HG02938 (cell line): Measurements from ENCODE around the gene COL4A2.

Experiments used
- ATAC-seq: cut with Tn5 transposase; IDR thresholded peaks from one replicate; pipeline ENCODE4 v1.9.1; 2021; ENCODE audit warnings: mild to moderate bottlenecking, moderate library complexity; ENCODE audit not compliant: unreplicated experiment

The COL4A2 gene

DNA sequence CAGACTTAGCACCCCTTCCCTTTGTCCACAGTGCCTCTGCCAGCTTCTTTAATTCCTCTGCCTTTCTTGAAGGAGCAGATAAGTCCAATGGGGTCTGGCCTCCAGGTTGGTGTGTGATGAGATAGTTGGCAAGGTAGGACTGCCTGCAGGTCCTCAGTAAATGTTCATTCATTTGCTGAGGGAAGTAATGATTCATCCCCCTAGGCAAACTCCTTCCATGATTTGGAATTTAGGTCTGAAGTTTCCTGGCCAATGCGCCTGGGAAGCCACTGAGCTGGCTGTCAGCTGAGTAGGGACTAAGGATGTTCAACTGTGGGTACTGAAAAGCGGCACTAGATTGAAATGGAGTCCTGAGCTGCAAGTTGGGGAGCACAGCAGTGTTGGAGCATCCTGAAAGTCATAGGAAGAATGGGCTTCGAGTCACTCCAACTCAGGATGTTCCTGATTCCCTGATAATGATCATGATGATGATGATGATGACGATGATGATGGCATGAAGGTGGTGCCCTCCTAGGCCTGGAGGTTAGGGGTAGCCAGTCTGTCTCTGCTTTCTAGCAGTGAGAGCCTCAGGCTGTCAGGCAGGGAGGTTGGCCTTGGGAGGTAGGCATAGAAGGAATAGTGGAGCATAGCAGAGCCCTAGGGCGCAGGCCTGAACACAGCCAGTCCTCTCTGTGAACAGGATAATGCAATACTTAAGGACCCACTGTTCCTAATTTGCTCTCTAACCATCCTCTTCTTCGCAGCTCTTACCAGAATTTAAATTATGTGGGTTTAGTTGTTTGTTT lies 44.7 kb downstream of the COL4A2 start:
- ATAC-seq, result no peak

DNA sequence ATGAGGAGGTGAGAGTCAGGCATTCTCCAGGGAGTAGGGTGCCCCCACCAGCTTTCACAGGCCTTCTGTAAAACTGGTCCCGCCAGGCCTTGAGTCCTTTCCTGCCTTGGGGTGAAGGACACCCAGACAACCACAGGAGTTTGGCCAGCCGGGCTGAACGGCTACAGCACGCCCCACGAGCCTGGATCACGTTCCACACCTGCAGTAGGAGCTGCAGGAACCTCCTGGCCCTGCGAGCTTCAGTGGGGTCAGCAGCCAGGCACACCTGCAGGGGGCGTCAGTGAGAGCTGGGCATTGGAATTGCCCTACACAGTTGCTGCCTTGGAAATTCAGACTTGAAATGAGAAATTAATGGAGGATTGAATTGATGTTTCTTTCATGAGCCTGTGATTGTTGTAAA lies 45.7 kb downstream of the COL4A2 start:
- ATAC-seq, result no peak

DNA sequence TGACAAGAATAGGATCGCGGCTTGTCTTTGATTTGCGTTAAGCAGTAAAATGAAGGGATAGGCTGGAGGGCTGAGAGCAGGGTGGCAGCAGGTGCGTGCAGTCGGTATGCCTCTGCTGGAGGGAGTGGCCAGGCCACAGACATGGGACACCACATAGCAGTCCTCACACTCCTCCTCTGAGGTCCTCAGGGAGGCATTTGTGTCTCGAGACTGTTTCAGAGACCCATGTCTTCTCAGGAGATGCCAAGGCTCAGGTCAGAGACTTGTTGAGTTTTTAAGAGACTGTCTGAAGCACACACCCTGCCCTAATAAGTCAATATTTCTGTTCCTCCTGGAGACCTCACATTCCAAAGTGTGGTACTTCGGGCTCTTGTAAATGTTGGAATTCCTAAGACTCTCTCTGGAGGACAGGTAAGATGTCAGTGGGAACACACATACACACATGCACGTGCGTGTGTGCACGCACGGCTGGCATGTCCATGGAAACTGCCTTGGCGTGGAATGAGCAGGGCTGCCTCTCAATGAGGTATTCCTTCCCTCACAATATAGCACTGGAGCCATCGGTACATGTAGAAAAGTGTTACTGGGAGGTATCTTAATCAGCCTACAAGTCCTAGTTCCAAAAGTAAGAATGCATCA lies 46.4 kb downstream of the COL4A2 start:
- no peak for ATAC-seq

DNA sequence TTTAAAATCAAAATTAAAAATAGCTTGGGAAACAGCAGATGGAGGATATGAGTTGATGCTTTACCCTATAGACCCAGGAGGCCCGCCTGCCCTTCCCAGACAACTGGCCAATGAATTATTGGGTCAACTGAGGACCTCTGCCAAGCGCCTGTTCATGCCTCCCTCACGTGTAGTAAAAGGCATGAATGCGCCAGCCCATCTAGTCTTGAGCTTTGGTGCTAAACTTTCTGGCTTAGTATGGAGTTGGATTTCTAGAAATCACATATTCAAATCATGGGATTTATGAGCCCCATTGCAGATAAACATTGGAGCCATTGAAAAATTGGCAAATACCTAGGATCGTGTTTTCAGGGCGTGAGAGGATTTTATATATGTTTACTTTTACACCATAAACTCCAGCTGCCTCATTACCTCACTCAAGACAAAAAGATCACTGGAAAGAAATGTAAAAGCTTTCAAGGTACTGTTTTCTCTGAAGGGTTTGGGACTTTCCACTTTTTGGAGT lies 47.1 kb downstream of the COL4A2 start:
- ATAC-seq, result no peak

DNA sequence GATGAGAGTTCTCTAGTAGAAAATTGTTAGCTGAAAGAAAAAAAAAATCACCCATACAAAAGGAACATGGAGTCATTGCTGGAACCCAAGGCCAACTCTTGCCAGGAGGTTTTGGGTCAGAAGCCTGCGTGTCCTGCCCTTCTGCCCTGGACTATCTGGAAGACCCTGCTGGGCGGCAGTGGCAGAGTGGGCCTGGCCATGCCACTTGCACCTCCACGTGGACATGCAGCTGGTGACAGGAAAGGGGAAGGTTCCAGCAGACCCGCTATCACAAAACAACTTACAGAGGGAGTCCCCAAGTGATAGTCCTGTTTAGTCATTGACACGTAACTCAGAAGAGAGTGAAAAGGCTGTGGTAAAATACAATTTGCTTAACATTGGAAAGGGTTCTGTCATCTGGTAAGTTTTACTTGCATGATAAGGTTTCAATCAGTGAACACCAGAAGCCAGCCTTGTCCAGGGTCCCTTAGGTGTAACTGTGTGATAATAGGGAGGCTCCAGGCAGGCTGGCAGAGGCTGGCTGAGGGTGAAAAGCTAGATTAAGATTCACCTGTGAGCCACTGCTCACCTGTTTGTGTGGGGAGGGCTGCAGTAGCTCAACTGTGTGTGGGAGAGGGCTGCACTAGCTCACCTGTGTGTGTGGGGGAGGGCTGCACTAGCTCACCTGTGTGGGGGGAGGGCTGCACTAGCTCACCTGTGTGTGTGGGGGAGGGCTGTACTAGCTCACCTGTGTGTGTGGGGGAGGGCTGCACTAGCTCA lies 47.8 kb downstream of the COL4A2 start:
- peak; percentile 55 for ATAC-seq

DNA sequence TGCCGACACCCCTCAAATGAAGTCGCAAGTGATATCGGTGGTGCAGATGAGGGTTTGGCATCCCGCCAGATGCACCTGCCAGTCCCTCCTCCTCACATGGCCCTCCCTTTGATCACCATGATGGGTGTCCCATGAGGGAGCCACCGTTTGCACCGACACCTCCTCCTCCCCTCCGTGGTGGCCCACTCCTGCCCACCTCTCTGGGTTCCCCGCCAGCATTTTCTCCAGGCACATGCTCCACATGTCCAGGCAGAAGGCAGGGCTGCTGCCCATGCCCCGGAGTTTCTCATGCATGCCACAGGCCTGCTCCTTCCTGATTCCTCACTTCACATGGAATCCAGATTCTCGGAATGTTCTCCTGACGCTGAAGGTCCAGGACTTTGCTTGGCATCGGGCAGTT lies 49.3 kb downstream of the COL4A2 start:
- no peak for ATAC-seq

DNA sequence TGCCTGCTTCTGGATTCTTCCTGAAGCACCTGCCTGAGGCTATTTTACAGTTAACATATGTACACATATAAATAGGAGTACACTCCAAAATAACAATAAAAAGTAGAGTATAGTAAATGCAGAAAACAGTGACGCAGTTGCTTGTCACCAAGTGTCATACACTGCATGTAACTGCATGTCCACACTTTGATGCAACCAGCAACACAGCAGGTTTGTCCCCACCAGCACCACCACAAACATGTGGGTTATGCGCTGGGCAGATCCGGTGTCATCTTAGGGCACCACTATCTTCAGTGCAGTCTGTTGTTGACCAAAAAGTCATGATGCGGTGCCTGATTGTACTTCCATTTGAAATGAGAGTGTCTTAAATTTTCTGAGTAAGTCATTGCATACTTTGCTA lies 51.3 kb downstream of the COL4A2 start:
- no peak for ATAC-seq

DNA sequence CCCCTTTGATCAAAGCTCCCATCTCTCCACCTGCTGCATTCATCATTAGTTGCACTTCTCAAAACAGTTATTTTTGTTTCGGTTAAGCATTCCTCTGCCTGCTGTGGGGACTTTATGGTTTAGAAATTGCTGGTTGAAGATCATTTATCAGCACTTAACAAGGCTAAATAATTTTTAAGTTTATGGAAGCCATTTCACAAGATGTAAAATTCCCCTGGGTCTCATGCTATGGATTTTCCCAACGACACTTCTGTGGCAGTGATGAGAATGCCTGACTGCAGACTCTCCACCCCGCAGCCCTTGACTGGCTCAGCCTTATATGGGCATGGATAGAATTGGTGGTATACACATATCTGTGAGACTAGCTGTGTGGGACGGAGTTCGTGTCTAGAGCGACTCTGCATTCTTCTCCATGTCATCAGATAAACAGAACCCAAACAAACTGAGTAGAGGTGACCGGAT lies 52.8 kb downstream of the COL4A2 start:
- ATAC-seq, result no peak

DNA sequence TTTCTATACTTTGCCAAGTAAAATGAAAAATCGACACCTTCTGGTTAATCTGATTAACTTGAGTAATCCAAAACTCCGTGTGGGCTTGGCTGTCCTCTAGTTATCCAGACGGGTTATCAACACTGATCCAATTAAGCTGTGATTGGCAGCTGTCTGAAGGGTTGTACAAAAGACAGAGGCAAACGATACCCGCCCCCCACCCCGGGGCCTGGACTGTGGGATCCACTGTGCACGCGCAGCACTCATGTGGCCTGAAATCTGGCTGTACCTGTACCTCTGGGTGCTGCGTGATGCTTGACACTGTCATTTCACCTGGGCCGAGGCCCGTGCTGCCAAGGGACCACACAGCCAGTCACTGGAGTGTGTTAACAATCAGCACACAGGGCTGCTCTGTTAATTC lies 53.5 kb downstream of the COL4A2 start:
- no peak for ATAC-seq

DNA sequence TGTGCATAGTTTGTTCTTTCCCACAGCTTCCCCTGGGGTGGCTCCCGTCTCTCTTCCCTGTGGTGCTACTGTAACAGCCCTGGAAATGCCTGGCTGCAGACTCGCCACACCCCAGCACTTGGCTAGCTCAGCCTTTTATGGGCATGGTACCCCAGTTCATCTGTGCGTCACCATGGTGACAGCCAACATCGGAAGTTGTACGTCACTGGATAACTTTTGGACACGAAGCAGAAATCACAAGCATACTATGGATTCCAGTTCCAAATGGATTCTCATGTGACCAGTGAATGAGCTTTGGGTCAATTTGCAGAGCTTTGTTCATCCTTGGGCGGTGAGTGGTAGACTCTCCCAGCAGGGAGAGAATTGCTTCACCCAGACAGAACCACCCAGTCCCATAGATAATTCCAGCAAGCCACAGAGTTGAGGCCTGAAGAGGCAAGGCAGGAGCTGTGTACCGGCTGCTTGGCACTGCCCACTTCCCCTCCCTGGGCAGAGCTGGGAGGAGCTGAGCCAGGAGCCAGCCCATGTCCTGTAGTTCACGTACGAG lies 54.4 kb downstream of the COL4A2 start:
- ATAC-seq, result no peak

DNA sequence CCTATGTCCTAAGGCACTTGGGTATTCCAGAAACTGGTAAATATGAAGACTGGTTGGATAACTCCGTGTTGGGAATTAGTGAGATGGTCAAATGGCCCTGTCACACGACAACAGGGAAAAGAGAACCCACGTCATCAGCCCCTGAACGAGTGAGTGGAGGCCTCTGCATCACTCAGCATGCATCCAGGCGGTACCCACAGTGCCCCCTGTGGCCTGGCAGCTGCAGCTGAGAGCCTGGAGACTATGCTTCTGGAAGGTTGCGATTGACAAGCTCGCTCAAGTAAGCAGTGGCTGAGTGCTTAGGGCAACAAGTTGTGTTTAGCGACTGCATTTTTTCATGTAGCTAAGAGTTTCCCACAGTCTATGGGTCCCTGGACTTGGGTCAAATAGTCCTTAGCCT lies 55.9 kb downstream of the COL4A2 start:
- no peak for ATAC-seq

DNA sequence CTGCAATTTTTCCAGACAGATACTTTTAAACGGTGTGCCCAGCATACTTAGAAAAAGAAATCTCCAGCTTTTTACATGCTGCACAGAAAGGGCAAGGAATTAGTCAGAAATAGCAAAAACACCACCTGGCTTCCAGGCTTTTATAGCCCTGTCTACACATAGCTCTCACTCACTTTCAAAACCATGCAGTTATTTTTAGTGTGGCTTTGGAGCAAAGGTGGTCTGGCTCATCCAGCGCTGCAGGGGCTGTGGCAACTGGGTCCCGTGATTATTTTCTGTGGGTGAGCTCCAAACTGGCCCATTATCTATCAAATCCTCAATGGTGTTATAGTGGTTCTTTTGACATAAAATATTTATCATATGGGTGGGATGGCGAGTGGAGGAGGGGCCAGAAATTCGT lies 57.0 kb downstream of the COL4A2 start:
- no peak for ATAC-seq

DNA sequence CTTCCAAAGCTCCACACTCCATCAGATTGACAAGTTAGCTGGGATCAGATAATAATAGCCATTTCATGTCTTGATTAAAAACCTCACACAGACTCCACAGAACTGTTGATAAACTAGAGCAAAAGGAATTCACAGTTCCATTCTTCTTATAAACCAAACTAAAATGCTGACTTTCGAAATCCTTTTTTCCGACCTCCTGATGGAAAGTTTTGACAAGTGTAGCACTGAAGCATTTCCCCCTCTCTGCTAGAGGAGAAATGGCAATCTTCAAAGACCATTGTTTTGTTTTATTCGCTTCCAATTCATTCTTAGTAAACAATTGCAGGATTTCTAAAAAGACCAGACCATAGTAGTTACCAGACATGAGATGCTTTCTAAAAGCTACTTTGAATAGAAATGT lies 58.8 kb downstream of the COL4A2 start:
- ATAC-seq, result no peak

DNA sequence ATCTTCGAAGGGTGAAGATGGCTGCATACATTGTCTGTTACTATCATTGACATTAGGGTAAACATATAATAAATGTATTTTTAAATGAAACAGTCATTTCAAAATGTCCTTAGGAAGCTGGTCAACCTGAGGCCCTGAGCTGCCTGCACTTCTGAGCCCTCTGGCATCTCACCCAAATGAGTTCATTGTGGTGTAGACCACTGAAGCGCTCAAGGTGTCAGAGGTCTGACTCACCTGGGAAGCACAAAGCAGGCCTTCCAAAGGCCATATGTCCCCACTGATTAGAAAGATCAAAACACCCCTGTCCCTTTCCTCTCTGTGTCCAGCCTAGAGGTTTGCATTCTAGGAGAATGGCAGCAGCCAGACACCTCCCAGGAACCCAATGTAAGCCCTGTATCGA lies 59.6 kb downstream of the COL4A2 start:
- no peak for ATAC-seq

DNA sequence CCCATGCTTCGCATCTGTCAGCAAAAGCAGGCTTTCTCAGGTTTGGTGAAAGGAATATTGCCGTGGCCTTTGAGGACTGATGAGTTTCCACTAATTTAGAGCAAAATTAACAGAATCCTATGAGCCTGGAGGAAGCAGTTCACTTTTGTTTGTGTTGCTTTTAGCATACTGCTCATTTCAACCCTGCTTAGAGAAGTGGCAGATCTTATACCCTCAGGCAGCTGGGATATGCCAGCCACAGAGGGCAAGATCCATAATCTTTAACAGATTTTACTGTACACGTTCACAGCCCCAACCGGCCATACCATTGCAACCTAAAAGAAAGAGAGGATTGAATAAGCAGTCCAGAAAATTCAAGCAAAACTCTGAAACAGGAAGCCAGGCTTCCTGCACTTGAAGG lies 60.5 kb downstream of the COL4A2 start:
- no peak for ATAC-seq

DNA sequence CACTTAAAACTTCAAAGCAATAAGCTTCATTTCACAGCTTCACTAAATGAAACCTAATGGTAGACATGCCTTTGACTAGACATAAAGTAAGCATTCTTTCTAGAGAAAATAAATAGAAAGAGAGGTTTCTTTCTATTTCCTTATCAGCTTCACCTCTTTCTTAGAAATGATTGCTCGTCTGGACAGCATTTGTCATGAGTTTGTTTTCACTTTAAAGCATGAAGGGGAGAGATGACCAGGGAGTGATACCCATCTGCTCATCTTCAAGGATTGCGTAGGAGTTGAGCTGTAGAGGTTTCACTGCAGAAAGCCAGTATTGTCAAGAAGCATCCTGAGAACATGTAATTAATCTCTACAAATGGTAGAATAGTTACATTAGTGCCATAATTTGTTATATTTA lies 61.3 kb downstream of the COL4A2 start:
- no peak for ATAC-seq

DNA sequence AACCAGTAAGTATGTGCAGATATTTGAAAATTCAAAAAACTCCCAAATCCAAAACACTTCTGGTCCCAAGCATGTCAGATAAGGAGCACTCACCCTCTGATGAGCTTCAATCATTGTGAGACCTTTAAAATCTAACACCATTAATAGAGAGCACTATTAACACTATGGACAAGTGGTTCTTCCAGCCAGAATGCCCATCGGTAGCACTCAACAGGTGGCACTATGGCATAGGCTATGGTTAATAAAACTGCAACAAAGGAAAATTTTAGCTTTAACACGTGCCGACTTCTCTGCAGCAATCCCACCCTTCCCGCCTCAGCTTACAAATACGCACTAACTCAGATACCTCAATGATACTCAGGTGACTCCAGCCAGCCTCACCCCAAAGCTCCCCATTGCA lies 62.3 kb downstream of the COL4A2 start:
- no peak for ATAC-seq

DNA sequence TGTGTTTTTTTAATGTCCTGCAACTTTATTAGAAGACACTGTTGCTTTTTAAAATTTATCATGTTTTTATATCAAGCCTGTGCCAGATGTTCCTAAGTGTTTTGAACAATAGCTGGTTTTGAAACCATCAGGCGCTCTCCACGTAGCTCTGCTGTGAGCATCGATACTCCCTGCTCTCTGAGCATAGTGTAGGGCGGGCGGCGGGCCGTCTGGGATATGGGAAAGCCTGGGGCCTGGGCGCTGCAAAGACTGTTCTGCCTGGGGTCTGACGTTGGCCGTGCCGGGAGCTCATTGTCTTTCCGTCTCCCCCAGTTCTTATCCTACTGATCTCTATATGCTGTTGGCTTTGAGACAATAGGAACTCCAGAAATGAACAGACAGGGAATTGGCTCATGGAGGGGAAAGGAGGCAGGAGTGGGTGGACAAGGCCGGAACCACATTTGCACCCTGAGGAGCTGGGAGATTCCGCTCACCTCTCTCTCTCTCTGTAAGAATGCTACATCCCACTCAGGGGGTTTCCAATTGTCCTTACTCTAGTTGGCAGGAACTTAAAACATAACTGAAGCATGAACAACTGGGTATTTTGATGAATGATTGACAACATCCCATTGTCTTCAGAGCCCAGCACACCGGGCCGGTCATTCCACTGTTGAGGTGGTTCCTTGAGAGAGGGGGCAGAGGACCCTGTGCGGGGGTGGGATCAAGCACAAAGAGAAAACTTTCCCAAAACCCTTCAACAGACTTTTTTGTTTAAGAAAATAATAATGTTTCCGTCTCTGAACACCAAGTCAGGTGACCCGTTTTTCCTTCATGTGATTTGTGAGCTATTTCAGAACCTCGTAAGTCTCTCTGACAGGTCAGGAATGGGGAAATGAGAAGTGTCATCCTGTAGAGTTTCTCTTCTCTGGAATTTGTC lies 64.7 kb downstream of the COL4A2 start:
- ATAC-seq, result peak; percentile 74

DNA sequence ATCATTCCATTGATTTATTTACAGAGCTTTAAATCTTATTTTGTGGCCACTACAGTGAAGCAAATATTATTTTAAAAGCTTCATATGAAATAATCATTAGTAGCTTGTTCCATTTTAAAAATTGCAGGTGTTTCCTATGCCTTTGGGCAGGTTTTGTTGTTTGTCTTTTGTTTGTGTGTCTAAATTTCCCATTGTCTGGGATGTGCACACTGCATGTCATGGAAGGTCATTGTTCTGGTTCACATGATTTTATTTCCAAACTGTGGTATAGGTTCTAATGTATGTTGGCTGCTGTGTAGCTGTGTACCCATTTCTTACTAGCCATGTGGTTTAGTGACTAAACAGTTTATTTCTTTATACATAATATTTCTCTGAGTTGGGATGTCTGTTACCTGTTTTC lies 65.6 kb downstream of the COL4A2 start:
- ATAC-seq, result no peak

DNA sequence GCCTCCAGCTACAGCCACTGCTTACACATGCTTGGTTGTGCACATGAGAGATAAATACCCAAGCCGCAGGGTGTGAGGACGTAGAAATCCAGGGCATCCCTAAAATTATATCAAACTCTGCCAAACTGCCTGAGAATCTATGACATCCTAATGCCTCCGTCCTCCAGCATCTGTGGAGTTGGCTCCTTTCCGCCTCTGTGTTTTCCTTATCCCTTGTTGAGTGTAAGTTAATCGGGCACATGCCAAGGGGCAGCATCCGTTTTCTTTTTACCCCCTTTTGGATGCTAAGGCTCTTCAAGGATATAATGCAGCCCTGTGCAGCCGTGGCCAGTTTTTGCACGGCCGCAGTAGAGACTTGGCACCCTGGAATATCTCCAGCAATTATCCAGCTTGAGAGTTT lies 66.5 kb downstream of the COL4A2 start:
- ATAC-seq, result no peak
